ENCODE measurements around the gene CDHR2.
"Not testable (repeated sequence)": the region's sequence is repeated elsewhere in the genome, so short reads cannot be mapped to it uniquely, and the experiment has no call there.

CDHR2 gene

GRCh38 chr5:176596689-176597416 lies 47.7 kb downstream of the CDHR2 start:
- peak overlapping the region in 6 of 7 experiments; percentile 18 to 70 (median 48) for H3K4me3 ChIP-seq (ENCODE audit: control insufficient read depth in 1 of 7, extremely low read depth in 1 of 7, insufficient read depth in 4 of 7, low read depth in 2 of 7, low read length in 6 of 7)
- H3K27ac ChIP-seq (ENCODE audit: insufficient read depth in 1 of 2, low read depth in 1 of 2, low read length in 2 of 2, poor library complexity in 1 of 2, severe bottlenecking in 2 of 2): no peak overlapping the region
- peaks cover 0 to 15% (median 11%) of the 10 kb centered on the region in 4 experiments for H3K4me1 ChIP-seq (ENCODE audit: control extremely low read depth in 1 of 4, control insufficient read depth in 4 of 4, insufficient read depth in 4 of 4, low read length in 3 of 4)
- H3K9me3 ChIP-seq (ENCODE audit: control extremely low read depth in 1 of 5, control insufficient read depth in 4 of 5, insufficient read depth in 2 of 5, low read depth in 1 of 5, low read length in 4 of 5): no peaks in the 10 kb centered on the region
- peaks cover 0 to 49% (median 15%) of the 10 kb centered on the region in 5 experiments for H3K27me3 ChIP-seq (replicated peaks in 2 of 5; ENCODE audit: control insufficient read depth in 4 of 5, insufficient read depth in 5 of 5, low read length in 4 of 5)
- 2% methylated on average over 90 of the region's 98 CpGs for WGBS (ENCODE audit: insufficient coverage)
- no peaks in the 10 kb centered on the region for H3K36me3 ChIP-seq (ENCODE audit: control insufficient read depth in 4 of 4, insufficient read depth in 4 of 4, low read length in 3 of 4)
- CTCF ChIA-PET: interaction anchor here (0.8 to 2.7 kb wide), 11 partner anchors 8 to 180 kb away, joined by 3 to 8 read pairs (median 5); partner anchors contain the start of genes CLTB, EIF4E1B and SNCB
- POLR2A ChIA-PET: no interaction called here
- peak; percentile 66 to 85 (median 76) for DNase-seq

- H3K4me1 ChIP-seq (ENCODE audit: control extremely low read depth in 1 of 4, control insufficient read depth in 4 of 4, insufficient read depth in 4 of 4, low read length in 3 of 4): peaks cover 0 to 15% (median 11%) of the 10 kb centered on the region in 4 experiments
- POLR2A ChIA-PET: no interaction called here
- peaks cover 0 to 50% (median 17%) of the 10 kb centered on the region in 5 experiments for H3K27me3 ChIP-seq (replicated peaks in 2 of 5; ENCODE audit: control insufficient read depth in 4 of 5, insufficient read depth in 5 of 5, low read length in 4 of 5)
- H3K4me3 ChIP-seq (ENCODE audit: control insufficient read depth in 1 of 7, extremely low read depth in 1 of 7, insufficient read depth in 4 of 7, low read depth in 2 of 7, low read length in 6 of 7): peak overlapping the region in 5 of 7 experiments; percentile 27 to 70 (median 58)
- no peaks in the 10 kb centered on the region for H3K9me3 ChIP-seq (ENCODE audit: control extremely low read depth in 1 of 5, control insufficient read depth in 4 of 5, insufficient read depth in 2 of 5, low read depth in 1 of 5, low read length in 4 of 5)
- WGBS (ENCODE audit: insufficient coverage): 79% methylated on average over 30 of the region's 47 CpGs
- no peaks in the 10 kb centered on the region for H3K36me3 ChIP-seq (ENCODE audit: control insufficient read depth in 4 of 4, insufficient read depth in 4 of 4, low read length in 3 of 4)
- H3K27ac ChIP-seq (ENCODE audit: insufficient read depth in 1 of 2, low read depth in 1 of 2, low read length in 2 of 2, poor library complexity in 1 of 2, severe bottlenecking in 2 of 2): no peak overlapping the region
- DNase-seq: no peak
- CTCF ChIA-PET: interaction anchor here (0.8 to 2.7 kb wide), 5 partner anchors 8 to 36 kb away, joined by 3 to 8 read pairs (median 5); no protein-coding TSS in a partner anchor
Observed at GRCh38 chr5:176597417-176598389, 48.6 kb downstream of the CDHR2 start.

GRCh38 chr5:176599749-176600430 lies 50.7 kb downstream of the CDHR2 start:
- CTCF ChIA-PET; DNase-seq; H3K36me3 ChIP-seq (ENCODE audit: control insufficient read depth in 4 of 4, insufficient read depth in 4 of 4, low read length in 3 of 4); H3K27ac ChIP-seq (ENCODE audit: insufficient read depth in 1 of 2, low read depth in 1 of 2, low read length in 2 of 2, poor library complexity in 1 of 2, severe bottlenecking in 2 of 2); H3K4me3 ChIP-seq (ENCODE audit: control insufficient read depth in 1 of 7, extremely low read depth in 1 of 7, insufficient read depth in 4 of 7, low read depth in 2 of 7, low read length in 6 of 7); POLR2A ChIA-PET; H3K9me3 ChIP-seq (ENCODE audit: control extremely low read depth in 1 of 5, control insufficient read depth in 4 of 5, insufficient read depth in 2 of 5, low read depth in 1 of 5, low read length in 4 of 5): not testable (repeated sequence)
- Histone ChIP-seq H3K27me3 (replicated peaks in 2 of 5; ENCODE audit: control insufficient read depth in 4 of 5, insufficient read depth in 5 of 5, low read length in 4 of 5) (peaks cover 0 to 52% (median 24%) of the 10 kb centered on the region in 5 experiments), H3K4me1 (ENCODE audit: control extremely low read depth in 1 of 4, control insufficient read depth in 4 of 4, insufficient read depth in 4 of 4, low read length in 3 of 4) (peaks cover 0 to 15% (median 11%) of the 10 kb centered on the region in 4 experiments)
- WGBS (ENCODE audit: insufficient coverage): 100% methylated on average over 15 of the region's 19 CpGs

GRCh38 chr5:176601901-176602482 lies 52.9 kb downstream of the CDHR2 start:
- Histone ChIP-seq H3K27ac (ENCODE audit: insufficient read depth in 1 of 2, low read depth in 1 of 2, low read length in 2 of 2, poor library complexity in 1 of 2, severe bottlenecking in 2 of 2) (no peak overlapping the region), H3K9me3 (ENCODE audit: control extremely low read depth in 1 of 5, control insufficient read depth in 4 of 5, insufficient read depth in 2 of 5, low read depth in 1 of 5, low read length in 4 of 5) (no peaks in the 10 kb centered on the region), H3K4me1 (ENCODE audit: control extremely low read depth in 1 of 4, control insufficient read depth in 4 of 4, insufficient read depth in 4 of 4, low read length in 3 of 4) (peaks cover 0 to 7% (median 5%) of the 10 kb centered on the region in 4 experiments), H3K27me3 (replicated peaks in 2 of 5; ENCODE audit: control insufficient read depth in 4 of 5, insufficient read depth in 5 of 5, low read length in 4 of 5) (peaks cover 0 to 41% (median 20%) of the 10 kb centered on the region in 5 experiments), H3K4me3 (ENCODE audit: control insufficient read depth in 1 of 7, extremely low read depth in 1 of 7, insufficient read depth in 4 of 7, low read depth in 2 of 7, low read length in 6 of 7) (no peak overlapping the region), H3K36me3 (ENCODE audit: control insufficient read depth in 4 of 4, insufficient read depth in 4 of 4, low read length in 3 of 4) (no peaks in the 10 kb centered on the region)
- 94% methylated on average over 10 of the region's 12 CpGs for WGBS (ENCODE audit: insufficient coverage)
- DNase-seq: no peak
- ChIA-PET POLR2A (no interaction called here), CTCF (interaction anchor here (0.9 kb wide), 1 partner anchor 14 kb away, joined by 3 read pairs; no protein-coding TSS in a partner anchor)

- POLR2A ChIA-PET: no interaction called here
- WGBS (ENCODE audit: insufficient coverage): 57% methylated on average over 1 of the region's 2 CpGs
- Histone ChIP-seq H3K27me3 (replicated peaks in 2 of 5; ENCODE audit: control insufficient read depth in 4 of 5, insufficient read depth in 5 of 5, low read length in 4 of 5) (peaks cover 0 to 34% (median 18%) of the 10 kb centered on the region in 5 experiments), H3K4me1 (ENCODE audit: control extremely low read depth in 1 of 4, control insufficient read depth in 4 of 4, insufficient read depth in 4 of 4, low read length in 3 of 4) (no peaks in the 10 kb centered on the region), H3K4me3 (ENCODE audit: control insufficient read depth in 1 of 7, extremely low read depth in 1 of 7, insufficient read depth in 4 of 7, low read depth in 2 of 7, low read length in 6 of 7) (no peak overlapping the region), H3K9me3 (ENCODE audit: control extremely low read depth in 1 of 5, control insufficient read depth in 4 of 5, insufficient read depth in 2 of 5, low read depth in 1 of 5, low read length in 4 of 5) (no peaks in the 10 kb centered on the region), H3K36me3 (ENCODE audit: control insufficient read depth in 4 of 4, insufficient read depth in 4 of 4, low read length in 3 of 4) (no peaks in the 10 kb centered on the region), H3K27ac (ENCODE audit: insufficient read depth in 1 of 2, low read depth in 1 of 2, low read length in 2 of 2, poor library complexity in 1 of 2, severe bottlenecking in 2 of 2) (no peak overlapping the region)
- CTCF ChIA-PET: interaction anchor here (0.9 kb wide), 1 partner anchor 16 kb away, joined by 3 read pairs; no protein-coding TSS in a partner anchor
- DNase-seq: no peak
Observed at GRCh38 chr5:176603091-176603490, 53.9 kb downstream of the CDHR2 start.

- no CpG with 5 or more reads among the region's 3 CpGs for WGBS (ENCODE audit: insufficient coverage)
- Histone ChIP-seq H3K36me3 (ENCODE audit: control insufficient read depth in 4 of 4, insufficient read depth in 4 of 4, low read length in 3 of 4) (no peaks in the 10 kb centered on the region), H3K27me3 (replicated peaks in 2 of 5; ENCODE audit: control insufficient read depth in 4 of 5, insufficient read depth in 5 of 5, low read length in 4 of 5) (peaks cover 0 to 42% (median 21%) of the 10 kb centered on the region in 5 experiments), H3K27ac (ENCODE audit: insufficient read depth in 1 of 2, low read depth in 1 of 2, low read length in 2 of 2, poor library complexity in 1 of 2, severe bottlenecking in 2 of 2) (no peak overlapping the region), H3K4me3 (ENCODE audit: control insufficient read depth in 1 of 7, extremely low read depth in 1 of 7, insufficient read depth in 4 of 7, low read depth in 2 of 7, low read length in 6 of 7) (no peak overlapping the region), H3K4me1 (ENCODE audit: control extremely low read depth in 1 of 4, control insufficient read depth in 4 of 4, insufficient read depth in 4 of 4, low read length in 3 of 4) (peaks cover 0 to 10% (median 5%) of the 10 kb centered on the region in 4 experiments), H3K9me3 (ENCODE audit: control extremely low read depth in 1 of 5, control insufficient read depth in 4 of 5, insufficient read depth in 2 of 5, low read depth in 1 of 5, low read length in 4 of 5) (no peaks in the 10 kb centered on the region)
- POLR2A ChIA-PET: no interaction called here
- CTCF ChIA-PET: interaction anchor here (1.5 to 2.0 kb wide), 3 partner anchors 11 to 876 kb away, joined by 5 to 8 read pairs (median 6); no protein-coding TSS in a partner anchor
- no peak for DNase-seq
Observed at GRCh38 chr5:176606032-176606431, 56.9 kb downstream of the CDHR2 start.

Data from common myeloid progenitor, CD34-positive (primary cell).